Stimulated activated CD8-positive, alpha-beta memory T cell treated with anti-CD3 and anti-CD28 coated beads, Interleukin-4, amount 100 ng/mL, for 24 hours (primary cell): ENCODE data around the gene GPR171.

Source experiments
- DNase-seq: peaks from one replicate; pipeline ENCODE4 v3.0.0-alpha.2; 2020; ENCODE audit warnings: low read depth

The GPR171 gene

DNA sequence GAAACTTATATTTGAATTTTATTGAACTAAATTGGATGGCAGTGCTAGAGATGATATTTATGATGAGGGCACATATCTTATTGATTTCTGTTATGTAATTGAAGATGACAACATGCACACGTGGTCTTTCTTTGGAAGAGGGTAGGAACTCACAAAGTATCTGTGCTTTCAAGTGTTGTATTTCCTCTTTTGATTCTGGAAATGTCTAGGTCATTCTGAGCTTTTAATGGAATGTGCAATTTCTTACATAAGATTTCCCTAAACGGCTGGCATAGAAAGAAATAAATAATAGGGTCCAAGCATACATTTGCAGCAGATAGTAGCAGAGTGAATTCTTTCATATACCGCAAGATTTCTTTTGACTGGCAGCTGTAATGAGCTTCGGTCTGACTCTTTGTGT is 10.1 kb upstream of the GPR171 start:
- no peak for DNase-seq

DNA sequence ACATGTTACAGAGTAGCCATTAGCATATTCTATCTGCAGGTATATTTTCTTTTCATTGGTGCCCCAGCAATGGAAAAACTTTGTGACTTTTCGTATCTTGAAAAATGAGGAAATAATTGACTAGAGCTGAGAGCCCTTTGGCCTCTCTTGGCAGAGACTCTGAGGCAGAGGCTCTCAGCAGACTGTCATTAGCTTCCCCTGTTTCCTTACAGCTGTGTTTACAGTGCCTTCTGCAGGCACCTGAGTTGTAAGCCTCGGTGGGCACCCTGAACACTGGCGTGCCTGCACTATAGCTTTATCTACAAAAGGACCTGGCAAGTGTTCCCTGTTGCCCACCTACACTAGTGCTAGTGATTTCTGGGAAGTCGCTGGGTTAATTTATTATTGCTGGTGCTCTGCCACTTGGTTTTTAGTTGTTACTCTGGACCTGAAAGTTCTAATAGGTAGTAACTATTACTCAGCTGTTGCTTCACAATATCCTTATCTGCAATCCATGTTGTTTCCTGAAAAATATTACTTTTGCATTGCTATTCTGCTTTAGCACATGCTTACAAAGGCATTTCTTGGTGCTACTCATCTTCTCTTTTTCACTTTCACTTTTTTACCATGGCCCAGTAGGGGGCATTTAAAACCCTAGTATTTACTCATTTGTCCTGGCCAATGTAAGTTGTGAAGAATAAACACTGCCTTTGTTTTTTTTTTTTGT is 7.8 kb upstream of the GPR171 start:
- no peak for DNase-seq

DNA sequence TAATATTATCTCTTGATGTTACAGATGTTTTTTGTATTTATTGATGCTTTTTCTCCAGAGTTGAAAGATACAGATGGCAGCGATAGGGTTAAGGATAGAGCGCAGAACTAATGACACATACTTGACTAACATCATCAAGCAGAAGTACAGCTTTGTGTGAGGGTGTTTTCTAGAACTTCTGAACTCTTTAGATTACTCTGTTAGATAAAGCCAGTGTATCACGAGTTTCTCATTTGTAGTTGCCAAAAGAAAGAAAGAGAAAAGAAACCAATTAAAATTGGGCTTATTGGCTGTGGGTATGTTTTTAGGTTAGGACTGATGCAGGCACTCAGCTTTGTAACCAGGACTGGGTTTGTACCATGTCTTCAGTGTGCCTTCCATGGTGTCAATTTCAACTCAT is 6.6 kb upstream of the GPR171 start:
- DNase-seq = no peak

GRCh38 chr3:151206201-151206600 is 3.2 kb upstream of the GPR171 start:
- DNase-seq = no peak

GRCh38 chr3:151205482-151205881 is 2.5 kb upstream of the GPR171 start:
- no peak for DNase-seq

DNA sequence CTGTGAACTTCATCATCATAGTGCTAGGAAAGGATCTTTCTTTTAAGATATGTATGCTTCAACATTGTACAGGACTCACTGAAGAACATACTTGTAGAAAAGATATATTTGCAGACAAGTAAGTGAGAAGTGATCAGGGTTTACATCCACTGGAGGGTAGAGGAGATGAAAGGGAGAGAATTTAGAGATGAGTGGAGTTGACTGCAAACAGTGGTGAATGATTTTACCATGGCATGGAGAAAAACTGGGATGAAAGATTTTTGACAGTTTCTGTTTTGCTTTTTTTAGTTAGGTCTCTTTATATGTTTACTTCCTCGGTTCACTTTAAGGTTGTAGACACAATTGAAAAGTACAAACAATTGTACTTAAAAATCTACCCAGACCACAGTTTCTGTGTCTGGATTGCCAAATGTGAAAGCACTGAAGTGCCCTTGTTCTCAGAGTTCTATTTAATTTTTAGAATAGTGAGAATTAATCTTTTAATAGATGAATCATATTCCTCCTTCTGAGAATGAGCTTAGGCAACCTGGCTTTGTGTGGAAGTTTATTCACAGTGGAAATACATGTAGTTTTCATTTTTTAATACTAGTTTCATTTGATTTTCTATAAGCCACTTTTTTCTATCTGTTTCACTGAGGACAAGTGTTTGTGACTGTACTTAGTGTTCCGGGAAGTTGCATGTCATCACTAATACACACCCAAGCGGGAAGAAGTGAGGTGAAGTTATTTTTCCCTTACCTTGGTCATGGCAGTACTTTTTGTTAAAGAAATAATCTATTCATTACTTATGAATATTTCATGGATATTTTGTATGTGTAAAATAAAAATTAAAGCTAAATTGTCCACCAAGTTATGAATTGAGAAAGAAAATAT is 1.8 kb upstream of the GPR171 start:
- DNase-seq = no peak

GRCh38 chr3:151201051-151201730 is 1.8 kb downstream of the GPR171 start:
- no peak for DNase-seq

- DNase-seq = no peak
These were observed 2.4 kb downstream of the GPR171 start for GRCh38 chr3:151200586-151200985.

DNA sequence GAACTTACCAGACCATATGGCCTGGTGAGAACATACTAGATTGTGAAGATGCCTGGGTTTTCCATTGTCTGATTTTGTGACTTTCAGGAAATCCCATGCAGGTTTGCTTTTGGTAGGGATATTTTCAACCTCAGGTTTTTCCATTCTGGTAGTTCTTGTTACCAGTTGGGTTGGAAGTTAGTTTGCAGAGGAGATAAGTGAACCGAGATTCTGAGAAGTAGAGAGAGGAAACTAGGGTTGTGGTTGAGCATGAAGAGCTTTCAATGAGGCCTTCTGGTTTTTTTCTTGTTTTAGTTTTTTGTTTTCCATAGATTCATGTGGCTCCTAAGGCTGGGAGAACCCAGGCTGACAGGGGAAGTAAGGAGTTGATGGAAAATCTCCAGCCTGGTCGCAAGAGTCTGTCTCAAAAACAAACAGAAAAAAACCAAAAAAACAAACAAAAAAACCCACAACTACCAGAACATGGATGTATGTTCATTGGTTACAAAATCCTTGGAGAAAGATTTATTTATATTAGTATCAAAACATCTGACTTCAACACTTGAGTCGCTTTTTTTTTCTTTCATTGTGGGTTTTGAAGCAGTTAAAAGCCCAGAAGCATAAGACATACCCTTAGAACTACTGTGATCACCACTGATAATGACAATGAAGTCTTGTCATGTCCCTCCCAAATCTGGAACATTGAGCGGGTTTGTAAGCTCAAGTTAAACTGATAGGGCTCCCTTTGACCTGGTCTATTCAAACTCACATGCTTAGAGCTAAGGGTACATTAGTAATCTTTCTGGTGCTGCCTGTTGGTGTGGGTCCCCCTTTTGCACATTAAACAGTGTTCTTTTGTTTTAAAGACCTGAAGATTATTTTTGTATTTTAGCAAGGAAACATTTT is 3.2 kb downstream of the GPR171 start:
- DNase-seq = no peak

GRCh38 chr3:151198849-151199248 is 4.2 kb downstream of the GPR171 start:
- no peak for DNase-seq

DNA sequence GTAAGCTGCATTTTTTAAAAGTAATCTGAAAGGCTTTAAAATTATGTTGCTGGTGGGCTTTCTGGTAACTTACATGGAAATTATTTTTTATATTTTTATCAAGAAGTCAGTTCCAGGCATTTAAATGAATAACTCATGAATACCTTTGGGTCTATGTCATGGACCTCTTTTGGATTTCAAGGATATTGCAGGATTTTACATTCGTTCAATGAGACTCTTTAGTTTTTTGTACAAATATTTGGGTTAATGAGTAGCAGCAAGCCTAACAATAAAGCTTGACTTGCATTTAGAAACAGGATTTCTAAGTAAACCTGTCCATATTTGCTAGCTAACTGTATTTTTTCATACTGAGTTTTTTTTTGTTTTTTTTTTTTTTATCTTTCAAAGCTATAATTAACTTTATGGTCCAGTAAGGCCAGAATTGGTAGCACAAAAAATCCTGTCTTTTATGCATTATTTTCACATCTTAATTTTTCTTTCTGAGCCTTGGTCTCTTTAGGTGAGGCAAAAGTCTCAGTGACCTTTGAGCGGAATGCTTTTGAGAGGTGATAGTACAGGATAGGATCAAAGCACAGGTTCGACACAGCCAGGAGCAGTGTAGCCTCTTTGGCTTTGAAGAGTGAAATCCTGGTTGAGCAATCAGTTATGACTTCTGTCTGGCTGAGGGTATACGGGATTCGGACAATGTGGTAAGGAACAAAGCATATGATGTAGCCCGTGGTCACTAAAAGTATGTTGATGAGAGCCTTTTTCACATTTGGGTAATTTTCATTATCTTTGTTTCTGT is 4.8 kb downstream of the GPR171 start:
- DNase-seq = no peak

DNA sequence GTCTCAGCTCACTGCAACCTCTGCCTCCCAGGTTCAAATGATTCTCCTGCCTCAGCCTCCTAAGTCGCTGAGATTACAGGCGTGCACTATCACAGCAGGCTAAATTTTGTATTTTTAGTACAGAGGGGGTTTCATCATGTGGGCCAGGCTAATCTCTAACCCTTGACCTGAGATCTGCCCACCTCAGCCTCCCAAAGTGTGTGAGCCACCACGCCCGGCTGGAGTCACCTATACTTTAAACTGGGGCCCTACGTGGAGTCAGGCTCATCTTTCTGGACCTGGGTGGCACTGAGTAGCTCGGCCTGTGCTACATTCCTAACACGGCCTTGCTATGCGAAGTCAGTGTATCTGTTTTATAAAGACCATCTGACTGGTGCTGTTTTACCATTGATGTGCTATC is 5.8 kb downstream of the GPR171 start:
- no peak for DNase-seq

GRCh38 chr3:151196434-151196833 is 6.6 kb downstream of the GPR171 start:
- no peak for DNase-seq

- no peak for DNase-seq
These were observed 7.2 kb downstream of the GPR171 start for GRCh38 chr3:151195826-151196225.

DNA sequence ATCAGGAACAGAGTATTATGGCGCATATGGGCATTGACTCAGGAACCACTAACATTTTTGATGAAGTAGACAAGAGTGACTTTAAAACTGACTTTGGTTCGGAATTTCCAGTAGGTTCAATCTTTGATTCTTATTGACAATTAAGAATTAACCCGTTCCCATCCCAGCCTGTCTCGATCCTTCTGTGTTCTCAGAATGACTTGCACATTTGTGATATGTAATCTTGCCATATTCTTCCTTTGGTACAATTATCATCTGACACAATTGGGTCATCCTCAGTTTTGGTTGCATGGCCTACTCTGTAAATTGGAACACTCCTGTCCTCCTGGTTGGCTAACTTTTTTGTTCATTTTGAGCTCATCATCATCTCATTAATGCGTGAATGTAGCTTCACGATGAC is 10.5 kb downstream of the GPR171 start:
- DNase-seq = no peak

DNA sequence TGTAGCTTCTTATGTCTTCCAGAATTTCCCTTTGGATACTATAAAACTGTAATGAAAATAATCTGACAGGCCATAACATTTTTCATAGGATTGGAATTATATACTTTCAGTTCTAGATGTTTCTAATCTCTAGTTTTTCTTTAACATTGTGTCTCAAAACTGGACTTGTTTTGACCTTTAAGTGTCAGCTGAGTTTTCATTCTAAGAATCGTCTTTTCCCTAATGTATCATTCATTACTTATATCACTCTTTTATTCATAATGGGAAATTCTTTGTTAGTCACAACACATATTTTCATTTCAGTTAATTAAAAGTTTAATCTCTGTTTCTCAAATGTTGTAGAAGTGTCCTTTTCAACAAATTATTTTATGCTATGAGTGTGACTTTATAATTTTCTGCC is 11.9 kb downstream of the GPR171 start:
- no peak for DNase-seq

DNA sequence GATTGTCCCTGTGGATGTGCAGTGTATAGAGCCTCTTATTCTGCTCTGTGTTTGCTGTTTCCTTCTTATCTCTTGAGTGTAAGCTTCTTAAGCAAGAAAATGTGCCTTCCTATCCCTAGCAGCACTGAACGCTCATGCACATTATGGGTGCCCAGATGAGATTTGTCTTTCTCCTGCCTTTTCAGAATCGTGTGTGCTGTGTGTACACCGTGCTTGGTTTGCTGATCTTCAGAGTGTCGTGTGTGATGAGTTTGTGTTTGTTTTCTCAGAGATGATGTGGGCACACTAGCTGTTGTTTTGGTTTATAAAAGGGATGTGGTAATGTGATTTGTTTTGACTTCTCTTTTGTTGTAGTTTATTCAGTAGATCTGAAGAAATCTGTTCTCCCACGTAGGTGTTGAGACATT is 19.7 kb downstream of the GPR171 start:
- DNase-seq = no peak

- DNase-seq = no peak
These were observed 20.5 kb downstream of the GPR171 start for GRCh38 chr3:151182349-151183079.

DNA sequence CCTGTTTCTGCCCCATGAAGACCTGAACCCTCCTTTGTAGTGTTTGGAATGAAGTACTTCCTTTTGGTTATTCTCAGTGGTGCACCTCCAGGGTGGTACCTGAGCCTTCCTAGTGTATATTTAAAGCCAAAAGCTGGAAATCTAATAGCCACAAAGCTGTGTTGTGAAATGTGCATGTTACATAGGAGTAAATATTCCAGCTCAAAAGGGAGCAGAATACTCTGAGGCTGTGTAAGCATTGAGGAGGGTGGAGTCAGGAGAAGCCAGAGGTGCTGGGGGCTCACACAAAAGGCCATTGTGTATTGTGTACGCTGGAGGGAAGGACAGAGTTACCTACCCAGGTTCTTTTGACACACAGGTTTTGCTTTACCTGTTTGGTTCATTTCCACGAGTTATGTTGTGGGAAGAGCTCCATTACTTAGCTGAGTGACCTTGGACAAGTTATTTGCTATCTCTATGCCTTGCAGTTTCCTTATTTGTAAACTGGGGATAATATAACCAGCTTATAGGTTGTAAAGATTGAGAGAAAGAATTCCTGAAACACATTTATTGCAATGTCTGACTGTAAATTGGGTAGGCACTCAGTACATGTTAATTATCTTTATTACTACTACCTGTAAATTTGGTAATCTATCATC is 24.7 kb downstream of the GPR171 start:
- DNase-seq = no peak

- DNase-seq = no peak
These were observed 27.1 kb downstream of the GPR171 start for GRCh38 chr3:151175952-151176351.
